Caco-2 (cell line): Measurements from ENCODE around the gene PPM1B. TPM values are rescaled to one million over a fixed set of nuclear protein-coding genes. Genes with fewer than 3 reads are reported as not detected.

Experiments
- BruUV-seq: library from RNA; stranded (reverse); fragments of 400-500 nt; replicated peaks from 2 replicates; lab custom pipeline; 2021; lab: Mats Ljungman, UMichigan
- CTCF ChIA-PET: fragments of 300-600 bp; sonication (Branson Sonifier 250); formaldehyde crosslinking; loops from one replicate; lab custom pipeline; 2022; ENCODE audit warnings: antibody characterized with exemption; lab: Charles Lee
- POLR2A ChIA-PET: fragments of 300-600 bp; sonication (Branson Sonifier 250); formaldehyde crosslinking; loops from one replicate; lab custom pipeline; 2022; ENCODE audit warnings: antibody characterized with exemption; lab: Charles Lee
- DNase-seq, 2 experiments: peaks; one replicate each; pipeline versions ENCODE4 v3.0.0 to v3.0.0-alpha.2; 2020 to 2022
- H3K27me3 ChIP-seq: replicated peaks from 2 replicates; pipeline ENCODE4 v1.6.0; 2011; ENCODE audit warnings: low read length; ENCODE audit not compliant: control insufficient read depth, insufficient read depth
- H3K36me3 ChIP-seq: 2 replicates; pipeline ENCODE4 v1.5.1; 2011; ENCODE audit warnings: low read length; ENCODE audit not compliant: control insufficient read depth, insufficient read depth
- H3K4me1 ChIP-seq: fragments of 250-450 bp; sonication (Bioruptor Pico); 2 replicates; pipeline ENCODE4 v1.5.1; 2020; ENCODE audit warnings: mild to moderate bottlenecking
- H3K4me3 ChIP-seq: 2 replicates; pipeline ENCODE4 v1.5.1; 2011; ENCODE audit warnings: low read depth, mild to moderate bottlenecking, control low read depth, low read length
- H3K9me3 ChIP-seq: fragments of 250-450 bp; sonication (Bioruptor Pico); 2 replicates; pipeline ENCODE4 v1.5.1; 2020; ENCODE audit warnings: mild to moderate bottlenecking, moderate library complexity
- H3K27ac Mint-ChIP-seq: one replicate; pipeline ENCODE4 v1.8.0; 2022; ENCODE audit warnings: mixed read lengths; ENCODE audit not compliant: unreplicated experiment
- H3K27me3 Mint-ChIP-seq: one replicate; pipeline ENCODE4 v1.8.0; 2022; ENCODE audit warnings: mixed read lengths; ENCODE audit not compliant: insufficient read depth, unreplicated experiment
- H3K36me3 Mint-ChIP-seq: one replicate; pipeline ENCODE4 v1.8.0; 2022; ENCODE audit warnings: mild to moderate bottlenecking, mixed read lengths; ENCODE audit not compliant: insufficient read depth, unreplicated experiment
- H3K4me1 Mint-ChIP-seq: one replicate; pipeline ENCODE4 v1.8.0; 2022; ENCODE audit warnings: low read depth, mixed read lengths; ENCODE audit not compliant: unreplicated experiment
- H3K4me3 Mint-ChIP-seq: one replicate; pipeline ENCODE4 v1.8.0; 2022; ENCODE audit warnings: mild to moderate bottlenecking, moderate library complexity, mixed read lengths; ENCODE audit not compliant: unreplicated experiment
- H3K9me3 Mint-ChIP-seq: one replicate; pipeline ENCODE4 v1.8.0; 2022; ENCODE audit warnings: mixed read lengths; ENCODE audit not compliant: unreplicated experiment
- CTCF ChIP-seq, 2 experiments: fragments of 200-600 bp in 1 of 2; IDR thresholded peaks; 1 replicate in 1 of 2; 2 replicates in 1 of 2; pipeline versions ENCODE4 v1.5.1 to v1.8.0; 2011 to 2022; ENCODE audit warnings: antibody characterized with exemption in 1 of 2, control low read depth in 1 of 2, inconsistent platforms in 1 of 2, low read depth in 1 of 2, low read length in 1 of 2, mild to moderate bottlenecking in 1 of 2, moderate library complexity in 1 of 2; ENCODE audit not compliant: insufficient read depth in 1 of 2, severe bottlenecking in 1 of 2, unreplicated experiment in 1 of 2
- intact Hi-C: fragments of 100-400 bp; cut with micrococcal nuclease; formaldehyde crosslinking; loops from one replicate; pipeline ENCODE4 v1.10.0; 2022; ENCODE audit not compliant: unreplicated experiment
- total RNA-seq: library from RNA; stranded (reverse); gene quantifications from 2 replicates; pipeline ENCODE4 v1.2.3, GENCODE V29; 2022

The PPM1B gene
- total RNA-seq, 1 experiment from 2014 or later: 82.9 TPM

- Mint-ChIP-seq H3K4me3 (no peak overlapping the region), H3K27me3 (no peaks in the 10 kb centered on the region), H3K9me3 (peaks cover 6% of the 10 kb centered on the region), H3K4me1 (peaks cover 14% of the 10 kb centered on the region), H3K27ac (no peak overlapping the region), H3K36me3 (peaks cover 7% of the 10 kb centered on the region)
- ChIA-PET POLR2A (no interaction called here), CTCF (interaction anchor here (0.7 to 1.5 kb wide), 2 partner anchors 23 to 1135 kb away, joined by 6 read pairs; no protein-coding TSS in a partner anchor)
- intact Hi-C loops: no loop called here
- no peaks in the 10 kb centered on the region for H3K36me3 ChIP-seq
- H3K4me3 ChIP-seq: no peak overlapping the region
- no peak for TF ChIP-seq CTCF (IDR thresholded peaks at IDR 0.05; ENCODE audit: insufficient read depth in 1 of 2, low read depth in 1 of 2, low read length in 1 of 2, severe bottlenecking in 1 of 2, unreplicated experiment in 1 of 2)
- no peaks in the 10 kb centered on the region for H3K27me3 ChIP-seq
- H3K9me3 ChIP-seq: no peaks in the 10 kb centered on the region
- no peak for DNase-seq
- H3K4me1 ChIP-seq: peaks cover 18% of the 10 kb centered on the region
- no TSS peak for BruUV-seq
Observed at GRCh38 chr2:44267796-44268648, 99.3 kb downstream of the PPM1B start.

- H3K9me3 ChIP-seq: no peaks in the 10 kb centered on the region
- no peaks in the 10 kb centered on the region for H3K27me3 ChIP-seq
- ChIA-PET CTCF (no interaction called here), POLR2A (no interaction called here)
- Mint-ChIP-seq H3K27ac (no peak overlapping the region), H3K4me3 (no peak overlapping the region), H3K4me1 (peaks cover 17% of the 10 kb centered on the region), H3K9me3 (peaks cover 6% of the 10 kb centered on the region), H3K36me3 (peaks cover 7% of the 10 kb centered on the region), H3K27me3 (no peaks in the 10 kb centered on the region)
- H3K36me3 ChIP-seq: no peaks in the 10 kb centered on the region
- no TSS peak for BruUV-seq
- intact Hi-C loops: no loop called here
- peaks cover 26% of the 10 kb centered on the region for H3K4me1 ChIP-seq
- no peak for TF ChIP-seq CTCF (IDR thresholded peaks at IDR 0.05; ENCODE audit: insufficient read depth in 1 of 2, low read depth in 1 of 2, low read length in 1 of 2, severe bottlenecking in 1 of 2, unreplicated experiment in 1 of 2)
- DNase-seq: no peak
- H3K4me3 ChIP-seq: no peak overlapping the region
Observed at GRCh38 chr2:44269831-44270230, 101.2 kb downstream of the PPM1B start.

GRCh38 chr2:44271296-44271695 is 102.6 kb downstream of the PPM1B start:
- no TSS peak for BruUV-seq
- no peak for DNase-seq
- H3K9me3 ChIP-seq: no peaks in the 10 kb centered on the region
- CTCF ChIA-PET: no interaction called here
- H3K9me3 Mint-ChIP-seq: peaks cover 6% of the 10 kb centered on the region
- no peak overlapping the region for H3K4me3 ChIP-seq
- H3K4me1 Mint-ChIP-seq: peaks cover 17% of the 10 kb centered on the region
- no peak for TF ChIP-seq CTCF (IDR thresholded peaks at IDR 0.05; ENCODE audit: insufficient read depth in 1 of 2, low read depth in 1 of 2, low read length in 1 of 2, severe bottlenecking in 1 of 2, unreplicated experiment in 1 of 2)
- H3K36me3 Mint-ChIP-seq: peaks cover 7% of the 10 kb centered on the region
- POLR2A ChIA-PET: no interaction called here
- intact Hi-C loops: no loop called here
- no peaks in the 10 kb centered on the region for H3K27me3 Mint-ChIP-seq
- H3K4me3 Mint-ChIP-seq: no peak overlapping the region
- no peaks in the 10 kb centered on the region for H3K27me3 ChIP-seq
- H3K36me3 ChIP-seq: no peaks in the 10 kb centered on the region
- H3K4me1 ChIP-seq: peaks cover 36% of the 10 kb centered on the region
- no peak overlapping the region for H3K27ac Mint-ChIP-seq
